GM18517 (cell line): Measurements from ENCODE around the gene PUS3.

Source experiments
- ATAC-seq: cut with Tn5 transposase; IDR thresholded peaks from one replicate; pipeline ENCODE4 v1.9.1; 2021; ENCODE audit warnings: mild to moderate bottlenecking, moderate library complexity; ENCODE audit not compliant: unreplicated experiment

The PUS3 gene, protein sequence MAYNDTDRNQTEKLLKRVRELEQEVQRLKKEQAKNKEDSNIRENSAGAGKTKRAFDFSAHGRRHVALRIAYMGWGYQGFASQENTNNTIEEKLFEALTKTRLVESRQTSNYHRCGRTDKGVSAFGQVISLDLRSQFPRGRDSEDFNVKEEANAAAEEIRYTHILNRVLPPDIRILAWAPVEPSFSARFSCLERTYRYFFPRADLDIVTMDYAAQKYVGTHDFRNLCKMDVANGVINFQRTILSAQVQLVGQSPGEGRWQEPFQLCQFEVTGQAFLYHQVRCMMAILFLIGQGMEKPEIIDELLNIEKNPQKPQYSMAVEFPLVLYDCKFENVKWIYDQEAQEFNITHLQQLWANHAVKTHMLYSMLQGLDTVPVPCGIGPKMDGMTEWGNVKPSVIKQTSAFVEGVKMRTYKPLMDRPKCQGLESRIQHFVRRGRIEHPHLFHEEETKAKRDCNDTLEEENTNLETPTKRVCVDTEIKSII

DNA sequence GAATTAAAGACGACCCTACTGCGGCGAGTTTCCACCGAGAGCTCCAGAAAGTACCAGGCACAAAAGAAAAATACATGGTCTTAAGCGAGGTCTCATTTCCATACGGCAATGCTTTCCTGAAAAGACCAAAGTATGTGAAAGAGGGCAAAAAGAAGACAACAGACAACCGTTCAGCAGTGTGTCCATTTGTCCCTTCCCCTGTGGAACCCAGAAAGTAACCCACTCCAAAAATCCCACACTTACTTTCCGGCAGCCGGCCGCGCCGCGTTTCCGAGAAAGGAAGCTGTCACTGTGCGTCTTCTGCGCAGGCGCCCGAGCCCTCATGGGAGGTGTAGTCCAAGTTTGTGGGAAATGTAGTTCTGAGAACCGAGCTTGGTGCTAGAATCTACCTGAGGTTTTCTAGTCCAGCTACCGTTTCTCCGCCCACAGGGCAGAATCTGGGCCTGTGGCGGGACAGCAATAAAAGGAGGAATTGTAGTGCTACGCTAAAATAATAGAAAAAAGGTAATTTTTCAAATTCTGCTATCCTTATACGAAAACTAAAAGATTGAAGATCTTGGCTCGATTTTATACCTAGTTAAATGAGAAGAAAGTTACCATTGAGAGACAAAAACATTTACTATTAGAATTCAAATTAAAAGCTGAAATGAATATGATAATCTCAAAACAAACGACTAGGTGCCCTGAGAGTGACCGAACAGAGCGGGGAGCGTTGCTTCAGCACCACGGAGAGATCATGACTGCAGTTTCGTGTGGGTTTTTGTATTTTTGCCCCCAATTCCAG lies at the start of gene PUS3:
TSS of gene PUS3 (minus strand) at position 280 of the 784 bp plus-strand sequence. CDS start 6,922 bp downstream, outside the sequence.
- peak; percentile 97 for ATAC-seq

DNA sequence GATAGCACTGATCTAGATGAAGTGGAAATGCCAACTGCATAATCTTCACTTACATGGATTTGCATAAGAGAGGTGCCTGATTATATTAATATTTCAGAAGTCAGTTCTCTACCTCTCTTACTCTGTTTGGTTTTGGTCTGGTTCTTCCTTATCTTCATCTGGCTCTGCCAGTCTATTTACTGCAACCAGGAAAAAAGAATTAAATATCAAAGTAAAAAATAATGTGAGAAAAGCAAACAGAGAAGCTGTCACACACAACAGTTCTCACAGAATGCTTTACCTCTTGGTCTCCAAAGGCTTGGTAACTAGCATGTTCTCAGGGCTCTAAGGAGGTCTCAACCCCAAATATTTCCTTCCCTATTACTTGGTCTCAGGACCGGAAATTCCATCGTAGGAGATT lies 49.6 kb upstream of the PUS3 start:
- ATAC-seq, result no peak

DNA sequence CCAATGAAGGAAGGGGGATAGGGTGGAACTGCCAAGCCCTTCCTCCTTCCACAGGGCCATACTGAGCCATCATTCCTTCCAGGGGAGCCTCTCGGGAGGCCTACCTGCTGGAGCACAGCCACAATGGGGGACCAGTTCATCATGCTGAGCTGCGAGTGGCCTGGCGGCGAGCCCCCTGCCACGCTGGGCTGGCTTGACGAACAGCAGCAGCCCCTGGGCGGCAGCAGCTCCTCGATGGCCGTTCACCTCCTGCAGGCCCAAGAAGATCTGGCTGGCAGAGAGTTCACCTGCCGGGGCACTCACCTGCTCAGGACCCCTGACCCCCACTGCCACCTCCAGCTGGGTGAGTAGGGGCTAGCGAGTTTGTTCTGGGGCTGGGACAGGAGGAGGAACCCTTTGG lies 48.7 kb upstream of the PUS3 start:
- no peak for ATAC-seq

DNA sequence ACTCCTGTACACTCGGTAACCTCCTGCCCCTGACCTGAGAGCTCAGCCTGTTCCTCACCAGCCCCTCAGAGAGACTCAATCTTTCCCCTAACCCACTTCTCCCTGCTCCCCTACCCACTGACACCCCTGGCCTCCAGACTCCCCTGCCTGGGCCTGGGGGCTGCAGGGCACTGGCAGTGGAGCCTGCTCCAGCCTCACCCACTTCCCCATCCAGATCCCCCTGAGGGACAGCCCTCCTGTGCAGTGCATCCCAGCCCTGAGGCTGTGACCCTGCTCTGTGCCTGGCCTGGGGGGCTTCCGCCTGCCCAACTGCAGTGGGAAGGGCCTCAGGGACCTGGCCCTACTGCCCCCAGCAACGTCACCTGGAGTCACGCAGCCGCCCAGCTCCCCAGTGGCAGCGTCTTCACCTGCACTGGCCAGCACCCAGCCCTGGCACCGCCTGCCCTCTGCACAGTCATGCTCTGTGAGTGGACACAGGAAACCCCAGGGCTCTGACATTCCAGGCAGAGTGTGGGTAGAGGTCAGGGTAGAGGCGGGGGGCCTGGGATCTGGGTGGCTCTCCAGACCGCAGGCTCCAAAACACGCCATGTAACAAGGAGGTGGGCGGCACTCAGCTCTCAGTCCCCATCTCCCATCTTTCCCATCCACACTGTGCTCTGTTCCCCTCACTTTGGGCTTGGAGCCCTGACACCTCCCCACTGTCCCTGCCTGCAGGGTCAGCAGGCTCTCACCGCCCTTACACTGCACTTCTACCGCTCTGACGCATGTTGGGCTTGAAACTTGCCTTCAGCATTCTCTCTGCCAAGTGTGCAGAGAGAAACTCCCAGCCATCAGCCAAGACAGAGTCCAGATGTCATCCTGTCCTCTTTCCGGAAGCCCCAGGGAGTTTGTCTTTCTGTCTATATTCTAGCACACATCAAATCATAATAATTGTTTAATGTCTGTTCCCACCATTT lies 48.0 kb upstream of the PUS3 start:
- ATAC-seq, result no peak

DNA sequence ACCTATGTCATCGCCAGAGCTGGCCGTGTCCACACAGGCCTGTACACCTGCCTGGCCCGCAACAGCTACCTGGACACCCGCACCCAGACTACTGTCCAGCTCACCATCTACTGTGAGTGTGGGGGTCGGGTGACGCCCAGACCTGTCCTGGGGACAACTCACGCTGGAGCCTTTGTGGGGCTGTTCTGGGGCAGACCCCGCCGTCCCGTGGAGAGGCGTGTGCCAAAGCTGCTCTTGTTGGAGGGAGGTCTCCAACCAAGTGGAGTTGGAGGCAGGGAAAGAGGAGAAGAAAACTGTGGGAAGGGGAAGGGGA lies 47.1 kb upstream of the PUS3 start:
- ATAC-seq, result no peak

DNA sequence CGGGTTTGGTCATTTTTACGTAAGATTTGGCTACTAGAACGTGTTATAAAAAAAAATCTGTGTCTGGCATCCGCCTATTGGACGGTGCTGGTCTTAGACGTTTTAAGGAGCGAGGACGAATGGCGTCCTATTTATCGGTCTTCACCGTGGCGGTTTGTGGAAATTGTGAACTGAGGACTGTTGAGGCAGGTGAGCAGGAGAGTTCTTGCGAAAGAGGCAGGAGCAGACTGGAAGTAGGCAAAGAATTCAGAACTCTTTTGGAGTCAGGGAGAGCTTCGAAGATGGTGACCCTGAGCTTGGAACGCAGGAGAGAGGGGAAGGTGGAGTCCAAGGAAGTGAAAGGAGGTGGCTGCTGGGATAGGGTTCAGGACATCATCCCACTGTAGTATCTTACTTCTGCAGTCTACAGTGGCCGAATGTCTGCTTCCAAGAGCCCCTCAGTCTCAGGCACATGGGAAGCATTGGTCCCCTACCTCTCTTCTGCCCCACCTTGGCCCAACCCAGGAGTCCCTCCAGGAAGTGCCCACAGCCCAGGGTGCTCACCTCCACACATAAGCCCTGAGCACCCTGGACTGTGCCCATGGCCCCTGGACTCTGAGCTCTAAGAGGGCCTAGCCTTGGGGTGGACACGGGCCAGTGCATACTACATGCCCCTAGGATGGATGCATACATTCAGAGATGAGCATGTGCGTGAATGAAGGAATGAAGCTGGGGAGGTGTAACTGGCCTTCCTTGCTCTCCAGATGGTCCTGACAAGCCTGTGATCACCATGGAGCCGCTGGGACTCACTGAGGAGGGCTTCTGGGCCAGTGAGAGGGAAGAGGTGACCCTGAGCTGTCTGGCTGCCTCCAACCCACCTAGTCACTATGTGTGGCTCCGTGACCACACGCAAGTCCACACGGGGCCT lies 46.5 kb upstream of the PUS3 start:
- no peak for ATAC-seq

DNA sequence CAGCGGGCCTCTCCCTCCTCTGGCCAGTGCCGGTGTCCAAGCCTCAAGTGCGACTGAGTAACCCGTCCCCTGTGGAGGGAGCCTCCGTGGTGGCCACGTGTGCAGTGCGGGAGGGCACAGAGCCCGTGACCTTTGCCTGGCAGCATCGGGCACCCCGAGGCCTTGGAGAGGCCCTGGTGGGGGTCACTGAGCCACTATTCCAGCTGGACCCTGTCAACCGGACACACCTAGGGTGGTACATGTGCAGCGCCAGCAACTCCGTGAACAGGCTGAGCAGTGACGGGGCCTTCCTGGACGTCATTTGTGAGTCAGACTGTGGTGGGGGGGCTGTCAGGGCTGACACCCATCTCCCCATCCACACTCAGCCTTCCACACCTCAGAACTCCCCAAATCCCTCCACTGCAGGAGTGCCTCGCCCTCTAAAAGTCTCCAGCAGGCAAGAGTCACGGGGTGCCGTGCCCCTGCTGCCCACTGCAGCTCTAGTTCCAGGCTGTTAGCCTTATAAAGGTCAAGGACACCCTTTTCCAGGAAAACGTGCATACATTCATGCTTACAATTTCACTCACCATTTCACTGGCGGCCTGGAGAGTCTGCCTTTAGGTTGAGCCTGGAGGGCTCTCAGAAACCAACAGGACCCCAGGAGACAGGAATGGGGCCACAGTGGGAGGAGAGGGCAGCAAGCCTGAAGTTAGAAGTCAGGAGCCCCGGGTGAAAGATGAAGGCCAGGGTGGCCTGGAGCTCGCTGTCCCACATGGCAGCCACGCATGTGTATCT lies 45.5 kb upstream of the PUS3 start:
- ATAC-seq, result no peak

DNA sequence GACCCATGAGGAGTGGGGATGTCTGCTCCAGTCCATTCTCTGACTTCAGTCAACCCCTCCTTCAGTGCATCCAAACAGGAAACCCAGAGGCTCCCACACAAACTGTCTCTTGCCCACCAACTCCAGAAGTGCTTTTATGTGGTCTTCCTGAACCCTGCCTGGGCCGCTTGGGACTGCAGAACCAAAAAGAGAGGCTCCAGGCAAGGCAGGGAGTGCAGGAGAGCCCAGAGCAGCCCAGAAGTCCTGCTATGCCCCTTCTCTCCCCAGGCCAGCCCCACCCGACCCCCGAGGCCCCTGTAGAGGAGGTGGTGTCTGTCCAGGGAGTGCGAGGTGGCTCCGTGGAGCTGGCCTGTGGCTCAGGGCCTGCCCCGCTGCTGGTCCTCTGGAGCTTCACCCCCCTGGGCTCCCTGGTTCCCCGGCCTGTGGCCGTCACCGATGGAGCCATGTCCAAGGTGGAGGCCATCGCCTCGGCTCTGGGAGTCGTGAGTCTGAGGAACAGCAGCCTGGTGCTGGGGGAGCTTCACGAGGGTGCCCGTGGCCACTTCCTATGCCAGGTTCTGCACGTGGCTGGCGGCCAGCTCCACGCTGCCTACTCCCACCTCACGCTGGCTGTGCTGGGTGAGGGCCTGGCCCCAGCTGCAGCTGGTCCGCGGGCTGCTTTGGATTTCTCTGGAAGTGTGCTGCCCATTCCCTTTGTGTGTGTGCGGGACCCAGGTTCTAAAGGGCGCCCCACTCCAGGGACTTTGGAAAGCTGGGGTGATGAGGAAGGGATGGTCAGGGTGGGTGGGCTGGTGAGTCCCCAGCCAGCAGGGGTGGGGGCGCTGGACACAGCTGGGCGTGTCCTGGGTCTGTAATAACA lies 44.6 kb upstream of the PUS3 start:
- ATAC-seq, result no peak

DNA sequence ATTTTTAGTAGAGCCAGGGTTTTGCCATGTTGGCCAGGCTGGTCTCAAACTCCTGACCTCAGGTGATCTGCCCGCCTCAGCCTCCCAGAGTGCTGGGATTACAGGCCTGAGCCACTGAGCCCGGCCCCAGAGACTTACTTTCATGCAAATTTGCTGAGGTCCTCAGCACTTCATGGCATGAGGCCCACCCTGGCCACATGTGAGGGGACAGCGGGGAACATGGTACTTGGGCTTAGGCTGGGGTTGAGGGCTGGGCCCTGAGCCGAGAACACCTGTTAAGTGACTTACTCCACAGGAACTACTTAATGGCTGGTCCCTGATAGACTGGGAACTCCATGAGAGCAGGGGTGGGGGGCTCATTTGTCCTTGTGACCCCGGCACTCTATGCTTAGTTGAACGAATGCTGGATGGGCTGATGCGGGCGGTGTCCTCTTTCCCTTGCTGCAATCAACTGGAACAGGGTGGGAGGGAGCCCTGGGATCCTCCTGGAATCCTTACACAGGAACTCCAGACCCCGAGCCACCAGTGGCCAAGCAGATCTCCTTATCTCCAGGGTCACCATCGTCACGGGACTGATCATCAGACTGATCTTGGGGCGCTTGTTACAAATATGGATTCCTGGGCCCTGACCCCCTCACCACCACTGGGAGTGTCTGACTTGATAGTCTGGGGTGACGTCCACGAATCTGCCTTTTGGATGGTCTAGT lies 43.9 kb upstream of the PUS3 start:
- ATAC-seq, result no peak

DNA sequence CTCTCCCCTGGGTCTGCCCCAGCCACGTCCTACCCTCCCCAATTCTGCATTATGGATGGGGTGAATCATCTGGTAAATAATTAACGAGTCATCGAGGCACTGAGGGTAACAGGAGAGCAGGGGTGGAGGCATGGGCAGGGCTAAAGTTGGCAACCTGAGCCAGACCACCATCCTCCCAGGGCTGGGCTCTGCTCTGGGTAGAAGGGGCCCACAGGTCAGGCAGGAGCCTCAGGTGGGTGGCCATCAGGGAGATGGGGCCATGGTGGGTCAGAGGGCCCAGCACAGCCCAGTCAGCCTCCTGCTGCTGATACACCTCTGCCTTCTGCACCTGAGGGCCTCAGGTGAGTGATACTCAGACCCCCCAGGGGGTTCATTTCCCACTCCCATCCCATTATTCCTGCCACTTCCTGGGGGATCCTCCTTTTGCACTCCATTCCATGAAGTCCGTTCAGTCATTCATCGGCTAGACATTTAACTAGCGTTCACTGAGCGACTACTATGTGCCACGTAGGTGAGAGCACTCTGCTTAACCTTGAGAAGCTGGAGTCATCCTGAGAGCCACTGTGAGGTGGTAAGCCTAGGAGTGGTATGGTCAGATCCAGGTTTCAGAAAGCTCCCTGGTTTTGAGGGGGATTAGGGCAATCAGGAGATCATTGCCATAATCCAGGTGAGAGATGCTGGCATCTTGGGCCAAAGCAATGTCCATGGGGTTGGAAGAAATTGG lies 43.0 kb upstream of the PUS3 start, which contains the start of gene VSIG10L2:
TSS of gene VSIG10L2 (plus strand) at position 248 of the 724 bp plus-strand sequence. CDS start at position 260, 12 bp downstream.
- ATAC-seq, result no peak

DNA sequence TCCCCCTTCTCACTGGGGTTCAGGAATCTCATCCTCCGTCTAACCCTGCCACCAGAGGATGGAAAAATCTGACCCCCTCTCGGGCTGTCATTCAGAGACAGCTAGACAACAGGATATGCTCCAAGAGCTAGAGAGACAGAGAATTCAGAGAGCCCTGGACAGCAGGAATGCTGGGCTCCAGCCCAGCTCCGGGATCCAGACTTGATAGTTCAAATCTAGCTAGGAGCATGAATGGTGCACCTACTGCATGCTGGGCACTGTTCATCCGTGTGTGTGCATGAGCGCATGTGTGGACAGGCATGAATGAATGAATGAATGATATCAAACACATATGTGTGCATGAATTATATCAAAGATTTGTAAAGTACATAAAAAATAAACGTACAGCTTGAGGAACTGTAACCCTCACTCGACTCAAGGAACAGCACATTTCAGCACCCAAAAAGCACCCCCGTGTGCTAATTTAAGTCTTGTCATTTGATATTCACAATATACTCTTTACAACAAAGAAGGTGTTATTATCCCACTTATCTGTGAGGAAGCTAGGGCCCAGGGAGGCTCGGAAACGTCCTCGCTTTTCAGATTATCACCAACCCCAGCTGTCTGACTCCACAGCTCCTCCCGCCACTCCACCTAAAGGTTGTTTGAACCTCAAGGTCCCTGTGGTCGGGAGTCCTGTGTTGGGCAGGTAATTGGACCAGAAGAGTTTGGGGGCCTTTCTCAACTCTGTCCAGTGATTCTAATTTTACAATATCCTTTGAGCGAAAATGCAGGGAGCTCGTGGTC lies 42.2 kb upstream of the PUS3 start:
- no peak for ATAC-seq

DNA sequence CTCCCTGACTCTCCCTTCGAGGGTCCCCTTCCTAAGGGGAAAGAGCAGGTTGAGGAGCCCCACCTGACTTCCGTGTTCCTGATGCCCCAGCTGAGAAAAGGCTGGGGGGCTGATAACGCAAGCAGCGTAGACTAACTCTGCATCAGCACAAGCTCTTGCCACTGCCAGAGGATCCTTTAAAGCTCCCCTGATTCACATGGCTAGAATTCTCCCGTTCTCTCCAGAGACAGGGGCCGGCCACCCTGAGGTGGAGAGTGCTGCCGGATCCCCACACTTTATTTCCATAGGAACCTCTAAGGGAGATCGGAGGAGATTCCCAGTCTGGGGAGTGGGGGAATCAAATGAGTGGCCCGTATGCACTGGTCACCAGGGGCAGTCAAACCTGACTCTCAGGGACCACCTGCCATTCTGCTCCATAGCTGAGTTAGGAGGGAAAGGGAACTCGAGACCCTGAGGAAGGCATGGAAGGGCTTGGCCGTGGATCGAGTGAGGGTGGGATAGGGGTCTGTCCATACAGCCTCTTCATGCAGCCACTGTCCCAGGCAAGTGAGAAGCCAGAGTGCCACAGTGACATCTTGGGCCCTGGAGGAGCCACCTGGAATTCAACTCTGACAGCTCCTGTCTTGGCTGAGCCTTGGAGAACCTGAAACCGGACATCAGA lies 41.5 kb upstream of the PUS3 start:
- ATAC-seq, result no peak

DNA sequence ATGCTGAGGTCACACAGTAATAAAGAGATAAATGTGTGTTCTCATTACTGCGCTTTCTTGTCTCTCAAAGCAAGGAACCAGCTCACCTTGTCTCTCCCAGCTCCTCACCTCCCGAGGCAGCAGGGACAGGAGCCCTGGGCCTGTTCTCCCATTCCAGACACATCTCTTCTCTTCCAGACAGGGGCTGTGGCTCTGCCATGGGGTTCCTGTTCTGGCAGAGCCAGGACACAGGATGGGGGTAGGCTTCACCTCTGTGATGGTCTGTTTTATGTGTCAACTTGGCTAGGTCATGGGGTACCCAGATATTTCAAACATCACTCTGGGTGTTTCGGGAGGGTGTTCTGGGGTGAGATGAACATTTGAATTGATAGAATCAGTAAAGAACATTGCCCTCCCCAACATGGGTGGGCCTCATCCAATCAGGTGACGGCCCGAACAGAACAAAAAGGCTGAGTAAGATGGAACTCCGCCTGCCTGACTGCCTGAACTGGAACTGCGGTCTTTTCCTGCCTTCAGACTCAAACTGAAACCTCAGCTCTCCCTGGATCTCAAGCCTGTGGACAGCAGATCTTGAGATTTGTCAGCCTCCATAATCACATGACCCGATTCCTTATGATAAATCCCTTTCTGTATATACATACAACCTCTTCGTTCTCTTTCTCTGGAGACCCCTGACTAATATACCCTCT lies 40.8 kb upstream of the PUS3 start:
- no peak for ATAC-seq

DNA sequence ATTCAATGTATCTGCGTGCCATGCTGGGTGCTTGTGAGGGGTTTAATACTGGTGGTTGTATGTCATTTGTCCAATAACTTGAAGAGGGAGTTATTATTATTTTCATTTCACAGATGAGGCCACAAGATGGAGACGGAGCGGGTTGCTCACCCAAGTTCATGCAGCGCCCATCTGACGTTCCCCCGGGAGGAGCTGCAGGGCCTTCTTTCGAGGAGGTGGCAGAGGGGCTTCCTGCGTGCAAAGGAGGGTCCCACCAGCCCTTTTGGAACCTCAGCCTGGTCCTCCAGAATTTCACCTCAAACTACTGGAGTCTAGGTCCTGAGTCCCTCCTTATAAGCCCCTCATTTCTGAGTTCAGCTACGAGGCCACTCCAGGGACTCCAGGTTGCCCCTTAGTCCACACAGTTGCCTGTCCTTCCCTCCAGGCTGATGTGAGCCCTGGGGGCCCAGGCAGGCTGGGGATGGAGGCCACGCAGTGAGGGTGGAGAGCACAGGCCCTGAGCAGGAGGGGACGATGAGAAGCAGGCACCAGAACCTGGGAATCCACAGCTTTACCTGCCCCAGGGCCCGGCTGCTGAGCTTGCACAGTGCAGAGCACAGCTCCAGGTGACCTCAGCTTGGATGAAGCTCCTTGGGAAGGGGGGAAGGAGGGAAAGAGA lies 39.9 kb upstream of the PUS3 start:
- ATAC-seq, result no peak
